CD4-positive, alpha-beta T cell treated with Interferon alpha-2 for 1 hour (primary cell): ENCODE measurements around the gene SERPINA6.
"Not testable (repeated sequence)": the region's sequence is repeated elsewhere in the genome, so short reads cannot be mapped to it uniquely, and the experiment has no call there.

Experiments used
- DNase-seq, 2 donors: peaks; one replicate each; pipeline ENCODE4 v3.0.0-alpha.2; 2020 to 2022

SERPINA6 gene

GRCh38 chr14:94291159-94291905, 31.8 kb downstream of the SERPINA6 start:
- DNase-seq = no peak

GRCh38 chr14:94290197-94290596, 32.9 kb downstream of the SERPINA6 start:
- DNase-seq = no peak

- DNase-seq = no peak
These were observed 34.3 kb downstream of the SERPINA6 start for GRCh38 chr14:94288610-94289465.

- no peak for DNase-seq
These were observed 38.0 kb downstream of the SERPINA6 start for GRCh38 chr14:94285158-94285557.

GRCh38 chr14:94284221-94284620, 38.9 kb downstream of the SERPINA6 start:
- DNase-seq = no peak

- DNase-seq = no peak
These were observed 40.0 kb downstream of the SERPINA6 start for GRCh38 chr14:94282991-94283723.

GRCh38 chr14:94278731-94279130, 44.4 kb downstream of the SERPINA6 start:
- no peak for DNase-seq

- DNase-seq = not testable (repeated sequence)
These were observed 46.1 kb downstream of the SERPINA6 start for GRCh38 chr14:94276898-94277561.

- no peak for DNase-seq
These were observed 54.0 kb downstream of the SERPINA6 start for GRCh38 chr14:94269156-94269555.

- DNase-seq = not testable (repeated sequence)
These were observed 54.6 kb downstream of the SERPINA6 start for GRCh38 chr14:94268582-94268981.

GRCh38 chr14:94267352-94267751, 55.8 kb downstream of the SERPINA6 start:
- DNase-seq = no peak

GRCh38 chr14:94264195-94264594, 58.9 kb downstream of the SERPINA6 start:
- DNase-seq = not testable (repeated sequence)
